HepG2 (cell line): ENCODE results near the gene DAB1. TPM values are rescaled to one million over a fixed set of nuclear protein-coding genes. Genes with fewer than 3 reads are reported as not detected.
A peak's percentile ranks its signal among the peaks of the same experiment; 100 is the strongest.

Experiments used
- ARNT ChIP-seq: fragments of 450-650 bp; IDR thresholded peaks from 2 replicates; pipeline ENCODE4 v1.6.1; 2017
- CEBPB ChIP-seq: IDR thresholded peaks from 2 replicates; pipeline ENCODE4 v1.6.1; 2011; ENCODE audit warnings: low read depth, low read length, improper control_type of control experiment, borderline replicate concordance
- CSRNP1 ChIP-seq: sonication (generic); formaldehyde crosslinking; IDR thresholded peaks from 2 replicates; pipeline ENCODE4 v1.8.1; 2023; ENCODE audit warnings: mild to moderate bottlenecking, missing genetic modification reagents
- DMTF1 ChIP-seq: sonication (generic); formaldehyde crosslinking; IDR thresholded peaks from 2 replicates; pipeline ENCODE4 v1.4.0; 2020; ENCODE audit warnings: mild to moderate bottlenecking, missing genetic modification reagents
- FOSL2 ChIP-seq: sonication (generic); formaldehyde crosslinking; IDR thresholded peaks from 2 replicates; pipeline ENCODE4 v1.4.0; 2020; ENCODE audit warnings: missing genetic modification reagents
- GABPB1 ChIP-seq: IDR thresholded peaks from 2 replicates; pipeline ENCODE4 v1.6.1; 2016; ENCODE audit warnings: mild to moderate bottlenecking, missing genetic modification reagents, moderate library complexity, missing compliant biosample characterization
- GATAD2A ChIP-seq: IDR thresholded peaks from 2 replicates; pipeline ENCODE4 v1.6.1; 2016
- HDAC6 ChIP-seq: fragments of 200-600 bp; sonication (generic); IDR thresholded peaks from 2 replicates; pipeline ENCODE4 v1.7.0; 2017; ENCODE audit warnings: mild to moderate bottlenecking, antibody characterized with exemption, low read length, low read depth
- HNRNPL ChIP-seq: fragments of 200-400 bp; formaldehyde crosslinking; IDR thresholded peaks from 2 replicates; pipeline ENCODE4 v1.6.1; 2017; ENCODE audit warnings: mild to moderate bottlenecking, low read depth, low read length
- HOMEZ ChIP-seq: IDR thresholded peaks from 2 replicates; pipeline ENCODE4 v1.6.1; 2016; ENCODE audit warnings: low read depth
- JARID2 ChIP-seq: sonication (generic); formaldehyde crosslinking; IDR thresholded peaks from 2 replicates; pipeline ENCODE4 v1.8.1; 2023; ENCODE audit warnings: missing genetic modification reagents, inconsistent platforms; ENCODE audit not compliant: insufficient replicate concordance
- KDM5B ChIP-seq: sonication (generic); formaldehyde crosslinking; IDR thresholded peaks from 2 replicates; pipeline ENCODE4 v1.4.0; 2020; ENCODE audit warnings: missing genetic modification reagents, mild to moderate bottlenecking, borderline replicate concordance
- MEF2D ChIP-seq: sonication (generic); formaldehyde crosslinking; IDR thresholded peaks from 2 replicates; pipeline ENCODE4 v1.5.1; 2020; ENCODE audit warnings: mild to moderate bottlenecking, missing genetic modification reagents
- MXI1 ChIP-seq: IDR thresholded peaks from 3 replicates; pipeline ENCODE4 v1.6.1; 2012; ENCODE audit warnings: low read depth, low read length, inconsistent platforms, borderline replicate concordance
- NR2F6 ChIP-seq, 2 experiments: IDR thresholded peaks; 2 replicates each; pipeline ENCODE4 v1.6.1; 2016; ENCODE audit warnings: antibody characterized with exemption in 1 of 2, mild to moderate bottlenecking in 1 of 2
- POGZ ChIP-seq: sonication (generic); formaldehyde crosslinking; IDR thresholded peaks from 2 replicates; pipeline ENCODE4 v1.4.0; 2020; ENCODE audit warnings: mild to moderate bottlenecking, missing genetic modification reagents
- RBAK ChIP-seq: sonication (generic); formaldehyde crosslinking; IDR thresholded peaks from 2 replicates; pipeline ENCODE4 v1.5.1; 2020; ENCODE audit warnings: mild to moderate bottlenecking, missing genetic modification reagents
- RCOR2 ChIP-seq: IDR thresholded peaks from 2 replicates; pipeline ENCODE4 v1.6.1; 2016; ENCODE audit warnings: missing biosample characterization, missing genetic modification reagents
- SMAD3 ChIP-seq: sonication (generic); formaldehyde crosslinking; IDR thresholded peaks from 2 replicates; pipeline ENCODE4 v1.4.0; 2020; ENCODE audit warnings: missing genetic modification reagents
- TGIF2 ChIP-seq: IDR thresholded peaks from 2 replicates; pipeline ENCODE4 v1.6.1; 2016; ENCODE audit warnings: control low read depth, missing compliant biosample characterization
- THYN1 ChIP-seq: sonication (generic); formaldehyde crosslinking; IDR thresholded peaks from 2 replicates; pipeline ENCODE4 v1.8.1; 2023; ENCODE audit warnings: low read depth, mild to moderate bottlenecking, moderate library complexity, missing genetic modification reagents, borderline replicate concordance
- YEATS4 ChIP-seq: sonication (generic); formaldehyde crosslinking; IDR thresholded peaks from 2 replicates; pipeline ENCODE4 v1.4.0; 2020; ENCODE audit warnings: missing genetic modification reagents, borderline replicate concordance
- ZMYM2 ChIP-seq: sonication (generic); formaldehyde crosslinking; IDR thresholded peaks from 2 replicates; pipeline ENCODE4 v1.8.0; 2022; ENCODE audit warnings: mild to moderate bottlenecking, missing genetic modification reagents
- ZNF205 ChIP-seq: IDR thresholded peaks from 2 replicates; pipeline ENCODE4 v1.6.1; 2018; ENCODE audit warnings: missing biosample characterization, missing genetic modification reagents
- ZNF614 ChIP-seq: IDR thresholded peaks from 2 replicates; pipeline ENCODE4 v1.6.1; 2018; ENCODE audit warnings: missing biosample characterization, missing genetic modification reagents, inconsistent platforms, borderline replicate concordance
- ZNF644 ChIP-seq: IDR thresholded peaks from 2 replicates; pipeline ENCODE4 v1.6.1; 2016; ENCODE audit warnings: low read depth
- ZNF720 ChIP-seq: sonication (generic); formaldehyde crosslinking; IDR thresholded peaks from 2 replicates; pipeline ENCODE4 v1.4.0; 2020; ENCODE audit warnings: missing genetic modification reagents
- ZNF749 ChIP-seq: sonication (generic); formaldehyde crosslinking; IDR thresholded peaks from 2 replicates; pipeline ENCODE4 v1.8.0; 2022; ENCODE audit warnings: mild to moderate bottlenecking, missing genetic modification reagents, moderate library complexity, borderline replicate concordance
- ZNF777 ChIP-seq: sonication (generic); formaldehyde crosslinking; IDR thresholded peaks from 2 replicates; pipeline ENCODE4 v1.4.0; 2020; ENCODE audit warnings: missing genetic modification reagents
- polyA plus RNA-seq, 8 experiments: library from polyadenylated mRNA; depleted of rRNA in 3 of 8; stranded (reverse) in 7 of 8; unstranded in 1 of 8; fragments of >200 nt; fragmentation: Illumina TruSeq in 4 of 8; extraction: Trizol in 4 of 8; gene quantifications; 2 replicates each; pipeline versions ENCODE4 v1.2.1 to v1.2.3, GENCODE V29; 2011 to 2016; ENCODE audit warnings: low read depth in 4 of 8, missing spikeins in 1 of 8, mixed read lengths in 1 of 8; ENCODE audit not compliant: insufficient read depth in 1 of 8
- total RNA-seq, 5 experiments: library from RNA; depleted of rRNA; stranded (reverse); fragments of >200 nt; fragmentation: Illumina TruSeq; extraction: Trizol; gene quantifications; 2 replicates each; pipeline ENCODE4 v1.2.3, GENCODE V29; 2016; ENCODE audit warnings: low read depth in 1 of 5

The DAB1 gene
- total and polyA plus RNA-seq, 2 of the 13 experiments (the other 11 are each of a cell fraction or from before 2014, with no cell fraction given), result 0.04 to 0.13 TPM

- TF ChIP-seq JARID2 (CRISPR knock-in tag), result no peak
- no peak for TF ChIP-seq THYN1 (CRISPR knock-in tag)
- TF ChIP-seq RCOR2 (CRISPR knock-in tag), result peak; percentile 69; the same call in 1 of the 2 replicates
- TF ChIP-seq CSRNP1 (CRISPR knock-in tag), result no peak
- 0 out of 2 replicates have a peak, but pooled peaks have one; percentile 64 for TF ChIP-seq CEBPB
- no peak for TF ChIP-seq HOMEZ (CRISPR knock-in tag)
- 0 out of 2 replicates have a peak, but pooled peaks have one; percentile 39 for TF ChIP-seq YEATS4 (CRISPR knock-in tag)
- no peak for TF ChIP-seq ZNF749
- TF ChIP-seq DMTF1, result no peak
- no peak for TF ChIP-seq HDAC6
- TF ChIP-seq ZNF205 (CRISPR knock-in tag), result 0 out of 2 replicates have a peak, but pooled peaks have one; percentile 48
- no peak for TF ChIP-seq ZNF720
- no peak for TF ChIP-seq KDM5B (CRISPR knock-in tag)
- TF ChIP-seq RBAK (CRISPR knock-in tag), result no peak
- no peak for TF ChIP-seq POGZ (CRISPR knock-in tag)
- TF ChIP-seq GATAD2A (CRISPR knock-in tag), result peak; percentile 79
- TF ChIP-seq TGIF2 (CRISPR knock-in tag), result no peak
- 0 out of 2 replicates have a peak, but pooled peaks have one; percentile 63 for TF ChIP-seq ZNF614 (CRISPR knock-in tag)
- no peak for TF ChIP-seq MXI1
- TF ChIP-seq HNRNPL, result no peak
- peak; percentile 57; the same call in 1 of the 2 replicates for TF ChIP-seq ZNF644 (CRISPR knock-in tag)
- TF ChIP-seq FOSL2 (CRISPR knock-in tag), result peak; percentile 35; the same call in 1 of the 2 replicates
- TF ChIP-seq GABPB1 (CRISPR knock-in tag), result no peak
- TF ChIP-seq NR2F6 (IDR thresholded peaks at IDR 0.05), result peak; percentile 32; the same call in 1 of the 2 replicates
- peak; percentile 40; the same call in 1 of the 2 replicates for TF ChIP-seq NR2F6 (CRISPR knock-in tag; IDR thresholded peaks at IDR 0.05)
- TF ChIP-seq ZNF777, result no peak
- TF ChIP-seq ARNT, result no peak
- TF ChIP-seq ZMYM2 (CRISPR knock-in tag), result no peak
- no peak for TF ChIP-seq SMAD3 (CRISPR knock-in tag)
- no peak for TF ChIP-seq MEF2D (CRISPR knock-in tag)
Measured at GRCh38 chr1:56985857-56986256, 438.0 kb downstream of the DAB1 start (continued).
